Measurements from ENCODE around the gene GNB3.

DNA sequence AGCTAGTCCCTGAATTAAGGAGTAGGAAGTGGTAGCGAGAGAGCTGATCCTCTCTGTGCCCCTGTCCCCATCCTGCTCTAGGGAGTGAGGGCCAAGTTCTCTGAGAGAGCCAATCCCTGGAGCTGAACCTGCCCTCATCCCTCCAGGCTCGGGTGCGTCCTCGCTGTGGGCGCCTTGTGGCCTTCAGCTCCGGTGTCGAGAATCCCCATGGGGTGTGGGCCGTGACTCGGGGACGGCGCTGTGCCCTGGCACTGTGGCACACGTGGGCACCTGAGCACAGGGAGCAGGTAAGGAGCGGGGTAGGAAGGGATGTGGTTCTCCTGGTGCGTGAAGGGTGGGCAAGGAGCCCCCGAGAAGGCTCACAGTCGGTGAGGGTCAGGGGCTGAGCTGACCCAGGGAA, 1.9 kb upstream of the GNB3 start:
- TF ChIP-seq, protein P1, sequence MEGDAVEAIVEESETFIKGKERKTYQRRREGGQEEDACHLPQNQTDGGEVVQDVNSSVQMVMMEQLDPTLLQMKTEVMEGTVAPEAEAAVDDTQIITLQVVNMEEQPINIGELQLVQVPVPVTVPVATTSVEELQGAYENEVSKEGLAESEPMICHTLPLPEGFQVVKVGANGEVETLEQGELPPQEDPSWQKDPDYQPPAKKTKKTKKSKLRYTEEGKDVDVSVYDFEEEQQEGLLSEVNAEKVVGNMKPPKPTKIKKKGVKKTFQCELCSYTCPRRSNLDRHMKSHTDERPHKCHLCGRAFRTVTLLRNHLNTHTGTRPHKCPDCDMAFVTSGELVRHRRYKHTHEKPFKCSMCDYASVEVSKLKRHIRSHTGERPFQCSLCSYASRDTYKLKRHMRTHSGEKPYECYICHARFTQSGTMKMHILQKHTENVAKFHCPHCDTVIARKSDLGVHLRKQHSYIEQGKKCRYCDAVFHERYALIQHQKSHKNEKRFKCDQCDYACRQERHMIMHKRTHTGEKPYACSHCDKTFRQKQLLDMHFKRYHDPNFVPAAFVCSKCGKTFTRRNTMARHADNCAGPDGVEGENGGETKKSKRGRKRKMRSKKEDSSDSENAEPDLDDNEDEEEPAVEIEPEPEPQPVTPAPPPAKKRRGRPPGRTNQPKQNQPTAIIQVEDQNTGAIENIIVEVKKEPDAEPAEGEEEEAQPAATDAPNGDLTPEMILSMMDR (IDR thresholded peaks at IDR 0.05; ENCODE audit: low read depth, low read length), result no peak
- TF ChIP-seq EZH2phosphoT487 (IDR thresholded peaks at IDR 0.05; ENCODE audit: low read depth), result no peak

Data from OCI-LY3 (cell line).